Endometrial microvascular endothelial cells (primary cell): ENCODE results near the gene KANK2. TPM values are rescaled to one million over a fixed set of nuclear protein-coding genes. Genes with fewer than 3 reads are reported as not detected.
"Not testable (repeated sequence)": the region's sequence is repeated elsewhere in the genome, so short reads cannot be mapped to it uniquely, and the experiment has no call there.

Source experiments
- in situ Hi-C: cut with HindIII; loops from 2 replicates; pipeline ENCODE4 v1.10.0; 2017; ENCODE audit warnings: low sequenced_read_pairs, low pct_unique_long_range_greater_than_20kb; ENCODE audit errors: inconsistent ontology term
- total RNA-seq: library from RNA; depleted of rRNA; stranded (reverse); fragments of >200 nt; gene quantifications from one replicate; pipeline ENCODE4 v1.2.3, GENCODE V29; 2015; ENCODE audit errors: inconsistent ontology term

Gene KANK2
- total RNA-seq, 1 donor from 2014 or later: 85.2 TPM

DNA sequence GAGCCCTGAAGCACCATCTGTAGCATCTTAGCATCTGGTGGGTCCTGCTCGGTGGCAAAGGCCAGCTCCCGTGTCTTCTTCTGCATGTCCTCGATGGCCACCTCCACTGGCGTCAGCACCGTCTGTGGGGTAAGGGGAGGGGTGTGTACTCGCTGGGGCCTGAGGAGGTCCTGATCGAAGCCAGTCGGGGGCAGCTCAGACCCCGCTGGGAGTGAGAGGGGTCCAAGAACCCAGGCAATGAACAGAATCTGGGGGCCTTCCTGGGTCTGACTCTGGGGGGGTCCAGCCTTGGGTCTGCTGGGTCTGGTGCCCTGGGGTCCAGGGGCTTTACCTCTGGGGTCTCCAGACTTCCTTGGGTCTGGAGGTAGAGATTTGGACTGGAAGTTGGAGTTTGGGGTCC lies 3.6 kb upstream of the KANK2 start:
- in situ Hi-C loops: no loop called here

DNA sequence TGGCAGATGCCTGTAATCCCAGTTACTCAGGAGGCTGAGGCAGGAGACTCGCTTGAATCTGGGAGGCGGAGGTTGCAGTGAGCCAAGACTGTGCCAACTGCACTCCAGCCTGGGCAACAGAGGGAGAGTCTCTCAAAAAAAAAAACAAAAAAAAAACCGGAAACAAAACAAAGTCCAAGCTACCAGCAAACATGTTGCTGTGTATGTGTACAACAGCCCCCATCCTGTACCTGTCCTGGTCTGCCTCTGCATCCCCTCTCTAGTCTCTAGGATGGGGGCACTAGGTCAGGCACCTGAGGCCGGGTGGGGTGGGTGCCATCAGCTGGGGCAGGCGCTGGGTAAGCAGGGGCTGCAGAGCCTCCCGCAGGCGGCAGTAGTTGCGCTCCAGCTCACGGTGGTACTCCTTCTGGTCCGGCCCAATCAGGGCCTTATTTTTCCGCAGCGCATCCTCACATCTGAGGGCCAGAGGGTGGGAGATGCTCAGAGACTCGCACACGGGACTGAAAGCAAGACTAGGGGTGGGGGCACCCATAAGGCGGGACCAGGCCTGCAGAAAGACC lies 2.8 kb upstream of the KANK2 start:
- in situ Hi-C loops: no loop called here

GRCh38 chr19:11199517-11199916 lies 2.2 kb upstream of the KANK2 start:
- in situ Hi-C loops: no loop called here

DNA sequence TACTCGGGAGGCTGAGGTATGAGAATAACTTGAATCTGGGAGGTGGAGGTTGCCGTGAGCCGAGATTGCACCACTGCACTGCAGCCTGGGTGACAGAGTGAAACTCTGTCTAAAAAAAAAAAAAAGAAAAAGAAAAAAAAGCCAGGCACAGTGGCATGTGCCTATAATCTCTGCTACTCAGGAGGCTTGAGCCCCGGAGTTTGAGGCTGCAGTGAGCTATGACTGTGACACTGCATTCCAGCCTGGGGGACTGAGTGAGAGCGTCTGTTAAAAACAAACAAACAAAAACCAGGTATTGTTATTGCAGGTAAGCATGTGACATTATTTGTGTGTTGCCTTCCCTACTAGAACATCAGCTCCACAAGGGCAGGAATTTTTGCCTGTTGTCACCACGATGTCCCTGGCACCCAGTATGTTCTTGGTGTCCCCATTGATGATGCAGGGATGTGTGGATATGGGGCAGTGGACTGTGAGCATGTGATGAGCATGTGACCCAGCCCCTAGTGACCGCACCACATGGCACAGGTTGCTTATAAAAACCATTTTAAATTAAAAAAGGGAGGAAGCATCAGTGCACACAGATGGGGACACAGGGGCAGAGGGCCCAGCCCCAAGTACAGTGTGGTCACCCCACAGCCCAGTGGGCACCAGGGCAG lies 1.6 kb upstream of the KANK2 start:
- in situ Hi-C loops: no loop called here

GRCh38 chr19:11198175-11198534 lies 810 bp upstream of the KANK2 start:
- in situ Hi-C loops: no loop called here

GRCh38 chr19:11196406-11197287 lies 698 bp downstream of the KANK2 start:
- in situ Hi-C loops: no loop called here

DNA sequence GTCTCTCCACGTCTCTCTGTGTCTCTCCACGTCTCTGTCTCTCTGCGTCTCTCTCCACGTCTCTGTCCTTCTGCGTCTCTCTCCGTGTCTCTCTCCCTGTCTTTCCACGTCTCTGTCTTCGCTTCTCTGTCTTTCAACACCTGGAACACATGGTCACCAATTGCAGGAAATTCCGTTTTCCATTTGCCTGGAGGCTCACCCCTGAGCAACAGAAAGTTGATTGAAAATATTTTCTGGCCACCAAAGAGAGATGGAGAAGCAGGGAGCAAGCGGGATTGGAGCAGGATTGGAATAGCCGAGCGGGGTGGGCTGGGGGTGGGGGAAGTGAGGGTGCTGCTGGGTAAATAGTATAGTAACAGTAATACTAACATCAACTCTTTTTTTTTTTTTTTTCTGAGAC lies 1.7 kb downstream of the KANK2 start:
- in situ Hi-C loops: no loop called here

DNA sequence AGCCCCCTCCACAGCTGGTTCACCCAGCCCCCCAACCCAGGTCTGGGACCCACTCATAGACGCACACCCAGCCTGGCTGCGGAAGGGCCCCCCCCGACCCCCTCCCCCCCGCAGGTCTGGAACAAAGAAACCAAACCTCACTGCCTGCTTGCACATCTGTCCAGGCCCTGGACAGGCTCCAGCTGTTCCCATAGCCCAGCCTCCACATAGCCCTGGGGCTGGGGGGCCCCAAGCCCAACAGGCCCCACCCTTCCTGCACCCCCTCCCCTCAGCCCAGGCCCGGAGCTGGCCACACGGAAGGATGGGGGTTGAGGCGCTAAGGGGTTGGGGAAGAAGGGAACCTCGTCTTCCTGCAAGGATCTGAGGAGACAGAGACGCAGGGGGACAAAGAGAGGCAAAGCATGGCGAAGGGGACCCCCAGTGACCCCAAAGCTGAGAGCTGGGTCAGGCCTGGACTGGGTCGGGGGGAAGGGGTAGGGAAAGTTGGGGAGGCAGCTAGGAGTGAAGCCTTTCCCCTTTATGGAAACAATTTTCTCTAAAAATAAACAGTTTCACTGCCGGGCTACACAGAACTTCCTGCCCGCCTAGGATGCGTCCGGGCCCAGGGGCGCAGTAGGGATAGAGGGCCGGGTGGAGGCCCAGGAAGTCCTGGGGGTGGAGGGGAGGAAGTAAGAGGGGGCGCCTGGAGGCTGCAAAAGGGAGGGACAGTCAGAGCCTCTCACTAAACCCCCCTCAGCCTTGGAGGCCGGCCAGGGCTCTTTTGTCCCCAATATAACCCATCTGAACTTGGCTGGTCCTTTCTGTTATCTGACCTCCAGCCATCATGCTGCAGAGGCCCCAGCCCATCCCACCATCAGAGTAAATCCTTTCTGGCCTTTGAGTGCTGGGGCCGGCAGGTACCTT lies 2.4 kb downstream of the KANK2 start:
- in situ Hi-C loops: no loop called here

DNA sequence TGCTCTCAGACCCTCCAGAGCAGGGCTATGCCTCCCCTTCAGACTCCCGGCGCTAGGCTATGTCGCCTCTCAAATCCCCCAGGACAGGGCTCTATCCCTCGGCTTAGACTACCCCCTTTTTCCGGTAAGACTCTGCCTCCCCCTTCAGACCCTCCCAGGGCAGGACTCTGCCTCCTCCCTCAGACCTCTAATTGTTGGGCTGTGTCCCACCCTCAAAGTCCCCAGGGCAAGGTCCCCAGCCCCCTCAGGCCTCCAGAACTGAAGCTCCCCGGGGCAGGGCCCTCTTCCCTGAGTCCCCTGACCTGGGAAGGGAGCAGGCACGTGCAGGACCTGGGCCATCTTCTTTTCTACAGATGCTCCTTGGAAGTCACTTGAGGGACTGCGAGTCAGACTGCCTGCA lies 3.2 kb downstream of the KANK2 start:
- in situ Hi-C loops: no loop called here

DNA sequence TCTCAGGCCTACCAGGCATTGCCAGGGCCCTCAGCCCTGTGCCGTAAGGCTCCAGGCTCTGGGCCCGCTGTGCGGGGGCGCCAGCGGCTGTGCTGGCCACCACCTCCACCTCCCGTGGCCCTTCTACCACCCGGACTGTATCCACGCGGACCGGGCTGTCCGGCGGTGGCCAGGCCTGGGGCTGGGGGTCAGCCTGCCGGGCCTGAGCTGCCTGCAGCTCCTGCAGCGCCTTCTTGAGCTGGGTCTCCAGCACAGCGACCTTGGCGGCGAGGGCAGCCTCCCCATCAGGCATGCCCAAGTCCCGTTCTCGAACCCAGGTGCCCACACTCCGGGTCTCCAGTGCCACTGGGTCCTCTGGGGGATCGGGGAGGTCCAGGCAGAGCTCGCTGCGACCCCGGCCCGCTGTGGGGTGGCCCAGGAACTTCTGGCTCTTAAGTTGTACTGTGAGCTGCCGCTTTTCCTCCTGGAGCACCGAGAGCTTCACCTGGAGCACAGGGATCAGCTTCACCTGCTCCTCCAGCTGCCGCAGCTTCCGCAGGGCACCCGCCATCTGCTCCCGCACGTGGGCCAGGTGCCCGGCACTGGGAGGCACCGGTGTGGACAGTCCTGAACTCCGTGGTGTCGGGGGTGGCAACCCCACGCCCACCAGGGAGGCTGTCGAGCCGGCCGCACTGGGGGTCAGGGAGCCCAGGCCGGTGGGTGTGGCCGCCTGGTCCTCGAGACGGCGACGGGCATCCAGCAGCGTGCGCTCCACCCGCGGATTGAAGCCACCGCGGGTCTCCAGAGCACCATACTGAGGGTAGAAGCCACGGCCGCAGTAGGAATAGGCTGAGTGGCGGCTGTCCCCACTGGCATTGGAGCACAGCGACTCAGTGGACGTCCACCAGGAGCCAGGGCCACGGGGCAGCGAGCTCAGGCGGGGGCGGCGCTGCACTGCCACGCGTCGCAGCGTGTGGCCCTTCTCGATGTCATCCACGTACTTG lies 4.1 kb downstream of the KANK2 start:
- in situ Hi-C loops: no loop called here

GRCh38 chr19:11191934-11192333 lies 5.4 kb downstream of the KANK2 start:
- in situ Hi-C loops: no loop called here

- in situ Hi-C loops: no loop called here
These were observed 6.0 kb downstream of the KANK2 start for GRCh38 chr19:11191273-11191755.

DNA sequence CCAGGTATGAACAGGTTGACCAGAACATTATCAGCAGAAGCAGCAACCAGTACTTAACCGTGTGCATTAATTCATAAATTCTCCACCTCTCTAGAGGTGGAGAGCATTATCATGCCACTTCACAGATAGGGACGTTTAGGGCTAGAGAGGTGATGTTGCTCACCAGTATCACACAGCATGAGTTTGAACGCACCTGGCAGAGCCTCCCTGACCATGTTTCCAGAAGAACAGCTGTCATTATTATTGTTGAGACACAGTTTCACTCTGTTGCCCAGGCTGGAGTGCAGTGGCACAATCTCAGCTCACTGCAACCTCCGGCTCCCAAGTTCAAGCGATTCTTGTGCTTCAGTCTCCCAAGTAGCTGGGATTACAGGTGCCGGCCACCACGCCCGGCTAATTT lies 6.8 kb downstream of the KANK2 start:
- in situ Hi-C loops: no loop called here

- in situ Hi-C loops: no loop called here
These were observed 9.9 kb downstream of the KANK2 start for GRCh38 chr19:11187441-11187840.

- in situ Hi-C loops: no loop called here
These were observed 14.4 kb downstream of the KANK2 start for GRCh38 chr19:11182994-11183393.

- in situ Hi-C loops: no loop called here
These were observed 15.9 kb downstream of the KANK2 start for GRCh38 chr19:11181488-11181887.

- in situ Hi-C loops: not testable (repeated sequence)
These were observed 16.4 kb downstream of the KANK2 start for GRCh38 chr19:11180975-11181374.

DNA sequence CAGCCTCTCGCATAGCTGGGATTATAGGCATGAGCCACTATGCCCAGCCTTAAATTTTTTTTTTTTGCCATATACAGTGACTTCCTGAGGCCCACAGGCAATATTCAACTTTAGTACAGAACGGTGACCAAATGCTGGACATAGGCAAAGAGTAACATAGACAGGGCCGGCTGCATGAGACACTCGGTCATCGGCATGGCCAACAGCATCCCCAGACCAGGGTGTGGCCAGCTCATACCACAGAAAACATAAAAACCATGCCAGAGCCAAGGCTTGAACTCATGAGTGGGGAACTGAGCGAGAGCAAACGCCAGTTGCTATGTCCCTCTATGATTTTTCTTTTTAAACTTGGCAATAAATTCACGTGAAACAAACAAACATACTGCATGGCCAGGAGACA lies 17.0 kb downstream of the KANK2 start:
- in situ Hi-C loops: no loop called here
